Activated CD4-positive, alpha-beta T cell treated with anti-CD3 and anti-CD28 coated beads, Interleukin-2, Interleukin-4, amounts not matched to agents 100 ng/mL and 50 ng/mL, durations not matched to agents 16 hours and 8 hours (primary cell): ENCODE results near the gene TACR2.

Experiments
- DNase-seq: peaks from one replicate; pipeline ENCODE4 v3.0.0-alpha.2; 2020; ENCODE audit warnings: low spot score

The TACR2 gene

DNA sequence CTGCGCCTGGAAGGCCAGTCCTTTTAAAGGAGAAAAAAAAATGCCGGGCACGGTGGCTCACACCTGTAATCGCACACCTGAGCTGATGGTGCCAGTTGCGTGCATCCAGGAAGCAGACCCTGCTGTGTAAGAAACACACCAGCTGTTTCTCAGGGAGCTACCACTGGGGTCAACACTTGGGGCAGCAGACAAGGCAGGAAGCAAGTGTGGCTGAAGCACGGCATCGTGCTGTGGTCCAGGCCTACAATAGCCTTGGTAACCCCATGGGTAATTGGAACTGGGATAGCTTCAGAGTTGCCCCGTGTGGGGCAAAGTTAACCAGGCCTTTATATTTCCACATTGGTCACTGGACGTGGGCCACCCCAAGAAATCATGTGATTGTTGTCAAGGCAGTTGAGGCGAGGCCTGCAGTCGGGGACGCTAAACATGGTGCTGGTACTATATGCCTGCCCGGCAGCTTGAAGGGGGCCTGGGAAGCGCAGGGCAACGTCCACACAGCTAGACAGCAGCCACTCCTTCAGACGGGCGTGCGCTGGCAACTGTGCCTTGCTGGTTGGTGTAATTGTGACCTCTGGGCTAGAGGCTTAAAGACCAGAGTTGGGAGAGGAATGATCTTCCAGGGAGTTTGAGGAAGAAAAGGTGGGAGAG is 2.5 kb upstream of the TACR2 start:
- DNase-seq: no peak

- no peak for DNase-seq
Measured at GRCh38 chr10:69418052-69418752, 1.5 kb upstream of the TACR2 start.

GRCh38 chr10:69417542-69417941 is 824 bp upstream of the TACR2 start:
- DNase-seq: no peak

- DNase-seq: no peak
Measured at GRCh38 chr10:69415951-69416350, 767 bp downstream of the TACR2 start.

GRCh38 chr10:69415049-69415448 is 1.7 kb downstream of the TACR2 start:
- DNase-seq: no peak

DNA sequence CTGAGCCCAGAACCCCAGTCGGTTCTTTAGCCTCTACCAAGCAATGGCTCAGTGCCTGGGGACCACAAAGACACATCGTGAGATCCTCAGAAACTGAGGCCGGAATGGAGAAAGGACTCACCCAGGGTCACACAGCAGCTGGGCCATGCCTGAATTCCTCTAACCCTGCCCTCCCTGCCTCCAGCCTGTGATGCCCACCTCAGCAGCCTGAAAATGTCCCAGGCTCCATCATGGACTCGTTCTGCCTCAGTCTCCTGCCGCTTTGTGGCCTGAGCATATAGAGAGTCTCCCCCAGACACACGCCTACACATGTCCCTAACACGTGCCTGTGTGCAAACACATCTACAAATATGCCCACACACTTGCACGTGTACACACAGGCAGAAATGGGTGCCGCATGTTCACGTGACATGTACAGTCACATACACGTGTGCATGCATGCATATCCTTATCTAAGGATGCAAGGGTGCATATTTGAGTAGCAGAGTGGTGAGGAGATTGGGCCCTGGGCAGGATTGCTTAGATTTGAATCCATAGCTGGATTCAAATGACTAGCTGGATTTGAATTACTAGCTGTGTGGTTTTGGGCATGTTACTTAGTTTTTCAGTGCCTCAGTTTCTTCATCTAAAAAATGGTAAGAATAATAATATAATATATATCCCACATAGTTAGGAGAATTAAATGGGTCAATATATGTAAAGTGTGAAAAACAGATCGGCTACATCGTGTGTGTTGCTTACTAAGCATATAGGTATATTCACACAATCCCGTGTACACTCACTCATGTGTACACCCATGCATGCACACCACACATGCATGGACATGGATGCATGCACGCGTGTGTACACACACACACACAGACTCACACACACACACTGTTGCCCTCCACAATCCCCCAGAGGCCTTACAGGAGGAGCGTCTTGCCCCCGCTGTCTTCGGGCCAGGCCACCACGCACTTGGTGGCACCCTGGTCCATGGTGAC is 2.4 kb downstream of the TACR2 start:
- DNase-seq: no peak

DNA sequence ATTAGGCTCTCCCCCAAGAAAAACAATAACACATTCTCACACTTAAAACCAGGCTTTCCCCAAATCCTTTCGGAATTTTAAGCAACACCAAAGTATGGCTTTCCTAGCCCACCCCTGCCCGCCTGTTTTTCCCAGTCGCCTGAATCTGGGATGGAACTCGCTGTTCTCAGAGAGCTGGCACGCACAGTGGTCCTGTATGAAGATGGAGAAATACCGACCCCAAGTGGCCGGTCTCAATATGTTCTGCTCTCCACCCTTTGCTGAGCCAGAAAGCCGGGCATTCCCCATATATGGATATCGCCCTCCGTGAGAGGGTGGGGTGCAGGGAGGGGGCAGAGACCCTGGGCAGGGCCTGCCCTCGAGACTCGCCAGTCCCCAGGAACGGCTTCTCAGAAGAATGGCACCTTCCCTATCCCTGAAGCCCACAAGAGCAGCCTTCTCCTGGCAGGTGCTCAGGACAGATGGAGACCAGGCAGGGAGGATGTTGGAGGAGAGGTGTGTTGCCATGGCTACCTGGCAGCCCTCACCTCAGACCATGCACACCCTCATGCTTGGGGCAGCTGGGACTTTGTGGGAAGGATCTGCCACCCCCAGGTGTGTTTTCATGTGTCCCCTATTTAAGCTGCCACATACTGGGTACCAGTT is 3.4 kb downstream of the TACR2 start:
- DNase-seq: peak; percentile 43

DNA sequence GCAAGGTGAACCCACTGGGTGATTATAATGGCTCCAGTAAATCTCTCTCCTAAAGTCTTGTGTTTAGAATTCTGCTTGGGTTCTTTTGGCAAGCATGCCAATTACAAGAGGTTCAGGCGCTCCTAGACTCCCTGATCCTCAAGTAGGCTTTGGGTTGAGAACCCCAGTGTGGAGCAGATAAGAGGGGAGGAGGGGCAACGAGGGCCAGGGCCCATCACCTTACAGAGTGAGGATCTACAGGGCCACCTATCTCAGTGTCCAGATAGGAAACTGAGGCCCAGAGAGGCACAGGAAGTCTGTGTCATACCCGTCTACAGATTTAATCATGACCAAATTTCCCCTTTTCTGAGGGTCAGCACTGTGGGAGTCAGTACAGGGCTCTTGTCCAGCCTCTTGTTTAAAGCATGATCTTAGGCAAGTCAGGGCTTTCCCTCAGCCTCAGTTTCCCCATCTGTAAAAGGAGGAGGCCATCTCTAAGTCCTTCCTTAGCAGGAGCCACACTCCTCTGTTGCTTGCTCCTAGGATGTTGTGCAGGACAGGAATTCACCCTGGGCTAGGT is 4.4 kb downstream of the TACR2 start:
- DNase-seq: no peak

DNA sequence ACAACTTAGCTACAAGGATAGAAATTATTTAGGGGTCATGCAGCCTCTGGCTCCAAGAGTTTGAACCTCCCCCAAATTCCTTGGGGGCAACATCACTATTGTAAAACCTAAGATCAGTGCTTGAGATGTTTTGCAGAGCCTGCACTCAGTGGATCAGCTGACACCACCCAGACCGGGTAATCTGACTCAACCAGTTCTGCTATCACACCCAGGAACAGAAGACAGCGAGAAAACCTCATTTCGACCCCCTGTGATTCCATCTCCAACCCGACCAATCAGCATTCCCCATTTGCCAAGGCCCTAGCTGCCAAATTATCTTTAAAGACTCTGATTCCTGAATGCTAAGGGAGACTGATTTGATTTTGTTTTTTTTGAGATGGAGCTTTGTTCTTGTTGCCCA is 5.2 kb downstream of the TACR2 start:
- no peak for DNase-seq

GRCh38 chr10:69410487-69410886 is 6.2 kb downstream of the TACR2 start:
- DNase-seq: no peak

DNA sequence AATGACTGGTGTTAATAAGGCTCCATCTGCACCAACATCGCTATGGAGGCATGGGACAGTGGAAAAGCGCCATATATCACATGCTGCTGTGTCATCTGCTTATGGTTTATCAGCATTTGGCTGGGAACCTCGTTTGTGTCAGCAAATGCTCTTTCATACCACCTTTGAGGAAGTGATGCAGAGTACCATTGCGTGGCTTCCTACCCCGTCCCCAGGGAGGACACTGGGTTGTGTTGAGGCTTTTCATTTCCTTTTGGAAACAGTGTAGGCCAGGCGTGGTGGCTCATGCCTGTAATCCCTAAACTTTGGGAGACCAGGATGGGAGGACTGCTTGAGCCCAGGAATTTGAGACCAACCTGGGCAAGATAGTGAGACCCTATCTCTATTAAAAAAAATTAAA is 6.8 kb downstream of the TACR2 start:
- no peak for DNase-seq

DNA sequence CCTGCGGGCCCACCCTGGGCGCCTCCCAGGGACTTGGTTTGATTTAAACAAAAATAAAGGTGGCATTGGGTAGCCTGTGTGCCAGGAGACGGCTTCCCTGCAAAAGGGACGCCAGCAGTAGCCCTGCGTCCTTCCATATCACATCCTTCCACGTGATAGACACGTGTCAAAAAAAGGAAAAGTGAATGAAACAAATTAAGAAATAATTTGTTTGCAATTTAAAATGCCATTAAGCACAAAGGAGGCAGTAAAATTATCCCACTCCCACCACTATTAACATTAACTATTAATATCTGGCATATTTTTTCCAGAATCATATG is 7.6 kb downstream of the TACR2 start:
- DNase-seq: no peak

GRCh38 chr10:69408318-69409175 is 8.2 kb downstream of the TACR2 start:
- peak; percentile 92 for DNase-seq

GRCh38 chr10:69407621-69408301 is 9.0 kb downstream of the TACR2 start:
- peak; percentile 30 for DNase-seq

DNA sequence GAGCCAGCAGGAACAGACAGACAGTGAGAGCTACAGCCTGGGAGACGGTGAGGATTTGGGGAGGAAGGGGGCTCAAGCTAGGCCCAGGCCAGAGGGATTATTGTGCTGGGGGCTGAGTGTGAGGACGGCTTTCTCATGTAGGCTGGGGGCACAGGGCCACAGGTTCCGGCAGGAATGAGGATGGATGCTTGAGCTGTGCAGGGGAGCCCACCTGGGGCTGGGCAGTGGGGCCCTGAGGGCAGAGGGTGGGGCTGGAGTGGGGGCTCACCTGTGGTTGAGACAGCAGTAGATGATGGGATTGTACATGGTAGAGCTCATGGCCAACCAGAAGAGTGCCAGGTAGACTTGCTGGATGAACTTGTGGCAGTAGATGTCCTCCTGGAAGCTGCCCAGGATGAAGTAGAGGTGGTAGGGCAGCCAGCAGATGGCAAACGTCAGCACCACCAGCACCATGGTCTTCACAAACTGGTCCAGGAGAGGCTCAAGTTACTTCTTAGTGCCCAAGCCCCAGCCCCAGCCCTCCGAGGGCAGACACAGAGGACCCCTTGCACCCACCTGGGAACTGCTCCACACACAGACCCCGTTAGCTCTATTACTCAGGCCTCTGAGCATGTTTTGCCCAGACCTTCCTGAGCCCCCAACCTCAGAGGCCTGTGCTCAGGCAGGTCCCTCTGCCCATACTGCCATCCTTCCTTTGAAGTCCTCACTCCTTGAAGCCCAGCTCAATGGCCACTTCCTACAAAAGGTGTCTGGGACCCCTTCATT is 9.7 kb downstream of the TACR2 start:
- no peak for DNase-seq

DNA sequence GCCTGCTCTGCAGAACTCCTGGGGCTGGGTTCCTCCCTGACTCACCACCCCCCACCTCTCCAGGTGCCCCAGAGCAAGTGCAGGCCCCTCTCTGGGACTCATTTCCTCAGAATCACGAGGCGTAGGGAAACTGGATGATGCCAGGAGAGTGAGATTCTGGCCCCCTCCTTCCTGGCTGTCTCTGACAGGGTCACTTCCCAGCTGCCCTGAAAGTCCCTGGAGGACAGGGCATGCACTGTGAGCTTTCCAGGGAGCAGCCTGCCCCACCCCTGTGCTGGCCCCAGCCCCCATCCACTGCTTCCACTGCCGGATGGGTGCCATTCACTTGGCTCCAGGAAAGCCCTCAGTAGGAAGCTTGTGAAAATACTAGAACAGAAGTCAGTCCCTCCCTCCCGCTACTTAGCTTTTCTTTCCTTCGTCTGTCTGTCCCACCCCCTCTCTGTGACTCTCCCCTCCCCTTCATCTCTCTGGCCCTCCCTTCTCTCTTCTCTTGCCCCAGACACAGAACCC is 10.4 kb downstream of the TACR2 start:
- no peak for DNase-seq

- no peak for DNase-seq
Measured at GRCh38 chr10:69405221-69405620, 11.5 kb downstream of the TACR2 start.

GRCh38 chr10:69404786-69405185 is 11.9 kb downstream of the TACR2 start:
- DNase-seq: no peak

DNA sequence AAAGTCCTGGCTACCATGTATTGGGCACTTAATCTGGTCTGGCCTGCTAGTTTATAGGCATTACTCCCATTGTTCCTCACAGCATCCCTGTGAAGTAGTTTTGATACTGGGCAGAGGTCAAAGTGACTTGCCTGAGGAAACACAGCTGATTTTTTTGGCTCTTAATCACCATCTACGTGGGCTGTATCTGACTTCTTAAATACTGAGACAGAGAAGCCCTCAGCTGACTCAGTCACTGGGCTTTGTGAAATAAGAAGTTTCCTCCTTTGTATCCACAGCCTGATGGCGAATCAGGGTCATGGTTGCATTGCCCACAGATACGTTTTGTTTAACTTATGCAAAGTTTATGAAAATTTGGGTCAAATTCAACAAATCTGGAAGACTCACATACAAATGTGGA is 13.2 kb downstream of the TACR2 start:
- DNase-seq: no peak

- no peak for DNase-seq
Measured at GRCh38 chr10:69403066-69403465, 13.7 kb downstream of the TACR2 start.
